Progenitor cell of endocrine pancreas (in vitro differentiated cells): Measurements from ENCODE around the gene MED6. TPM values are rescaled to one million over a fixed set of nuclear protein-coding genes. Genes with fewer than 3 reads are reported as not detected.

ENCODE experiments used
- DNase-seq: peaks from one replicate; pipeline ENCODE4 v3.0.0; 2021; ENCODE audit warnings: low spot score; ENCODE audit not compliant: unreplicated experiment
- H3K27ac Mint-ChIP-seq: 2 replicates; pipeline ENCODE4 v1.8.0; 2021; ENCODE audit warnings: mild to moderate bottlenecking, moderate library complexity, mixed read lengths
- H3K27me3 Mint-ChIP-seq: 2 replicates; pipeline ENCODE4 v1.8.0; 2021; ENCODE audit warnings: mixed read lengths
- H3K36me3 Mint-ChIP-seq: 2 replicates; pipeline ENCODE4 v1.8.0; 2022; ENCODE audit warnings: mixed read lengths; ENCODE audit not compliant: insufficient read depth
- H3K4me1 Mint-ChIP-seq: 2 replicates; pipeline ENCODE4 v1.8.0; 2021; ENCODE audit warnings: low read depth, mixed read lengths
- H3K4me3 Mint-ChIP-seq: 2 replicates; pipeline ENCODE4 v1.8.0; 2021; ENCODE audit warnings: low read depth, mild to moderate bottlenecking, moderate library complexity, mixed read lengths
- H3K9me3 Mint-ChIP-seq: 2 replicates; pipeline ENCODE4 v1.8.0; 2021; ENCODE audit warnings: low read depth, mixed read lengths
- CTCF ChIP-seq: fragments of 200-600 bp; sonication (generic); IDR thresholded peaks from one replicate; pipeline ENCODE4 v1.5.0; 2021; ENCODE audit warnings: antibody characterized with exemption, mild to moderate bottlenecking; ENCODE audit not compliant: unreplicated experiment
- total RNA-seq: library from RNA; stranded (reverse); gene quantifications from 2 replicates; pipeline ENCODE4 v1.2.1, GENCODE V29; 2021

Gene MED6
- total RNA-seq, 1 donor from 2014 or later, result 47.1 TPM

GRCh38 chr14:70618314-70618713 is 17.9 kb upstream of the MED6 start:
- Mint-ChIP-seq H3K36me3 (no peaks in the 10 kb centered on the region), H3K9me3 (no peaks in the 10 kb centered on the region), H3K27ac (no peak overlapping the region), H3K27me3 (peaks cover 6% of the 10 kb centered on the region), H3K4me3 (no peak overlapping the region), H3K4me1 (peaks cover 5% of the 10 kb centered on the region)
- no peak for DNase-seq
- TF ChIP-seq CTCF, result no peak

DNA sequence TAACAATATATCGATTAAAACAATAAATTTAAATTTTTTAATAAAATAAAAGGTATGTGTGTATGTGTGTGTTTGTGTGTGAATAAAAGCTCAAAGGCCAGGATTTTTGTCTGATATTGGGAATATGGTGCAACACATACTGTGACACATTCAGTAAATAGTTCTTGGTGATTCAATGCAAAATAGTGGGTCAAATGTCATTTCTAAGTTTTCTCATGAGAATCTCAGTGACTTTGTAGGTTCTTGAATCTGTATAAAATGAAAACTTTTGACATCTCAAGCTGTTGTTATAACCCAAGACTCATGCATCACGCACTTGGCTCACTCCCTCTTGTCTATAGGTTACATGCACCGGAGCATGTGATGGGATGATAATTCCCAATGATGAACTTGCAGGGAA is 16.2 kb upstream of the MED6 start:
- H3K27me3 Mint-ChIP-seq, result peaks cover 6% of the 10 kb centered on the region
- TF ChIP-seq CTCF, result no peak
- no peaks in the 10 kb centered on the region for H3K36me3 Mint-ChIP-seq
- H3K27ac Mint-ChIP-seq, result no peak overlapping the region
- H3K9me3 Mint-ChIP-seq, result no peaks in the 10 kb centered on the region
- peaks cover 5% of the 10 kb centered on the region for H3K4me1 Mint-ChIP-seq
- DNase-seq, result no peak
- H3K4me3 Mint-ChIP-seq, result no peak overlapping the region

DNA sequence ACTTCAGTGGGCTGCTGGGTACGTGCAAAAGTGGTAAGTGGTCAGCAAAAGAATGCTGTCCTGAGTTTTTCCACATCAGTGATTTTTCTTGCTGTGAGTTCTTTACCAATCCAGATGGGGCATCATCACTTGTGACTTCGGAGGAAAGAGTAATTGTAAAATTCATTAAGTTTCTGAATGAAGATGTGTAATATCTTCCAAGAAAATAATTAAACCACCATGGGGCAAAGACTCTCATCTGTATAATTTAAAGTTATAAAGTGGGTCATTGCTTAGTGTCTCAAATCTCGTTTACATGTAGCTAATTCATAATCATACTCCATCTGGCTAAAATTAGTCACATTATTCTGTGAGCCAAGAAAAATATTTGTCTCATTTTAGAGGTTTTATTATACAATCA is 10.8 kb upstream of the MED6 start:
- no peak for TF ChIP-seq CTCF
- DNase-seq, result no peak
- H3K4me1 Mint-ChIP-seq, result no peaks in the 10 kb centered on the region
- peaks cover 13% of the 10 kb centered on the region for H3K27me3 Mint-ChIP-seq
- no peak overlapping the region for H3K4me3 Mint-ChIP-seq
- H3K27ac Mint-ChIP-seq, result no peak overlapping the region
- no peaks in the 10 kb centered on the region for H3K36me3 Mint-ChIP-seq
- no peaks in the 10 kb centered on the region for H3K9me3 Mint-ChIP-seq

- H3K27me3 Mint-ChIP-seq, result peaks cover 14% of the 10 kb centered on the region
- H3K9me3 Mint-ChIP-seq, result no peaks in the 10 kb centered on the region
- peak overlapping the region; percentile 19 for H3K4me3 Mint-ChIP-seq
- H3K27ac Mint-ChIP-seq, result no peak overlapping the region
- TF ChIP-seq CTCF, result no peak
- no peaks in the 10 kb centered on the region for H3K36me3 Mint-ChIP-seq
- peaks cover 14% of the 10 kb centered on the region for H3K4me1 Mint-ChIP-seq
- DNase-seq, result no peak
Measured at GRCh38 chr14:70602254-70602653, 1.8 kb upstream of the MED6 start.

DNA sequence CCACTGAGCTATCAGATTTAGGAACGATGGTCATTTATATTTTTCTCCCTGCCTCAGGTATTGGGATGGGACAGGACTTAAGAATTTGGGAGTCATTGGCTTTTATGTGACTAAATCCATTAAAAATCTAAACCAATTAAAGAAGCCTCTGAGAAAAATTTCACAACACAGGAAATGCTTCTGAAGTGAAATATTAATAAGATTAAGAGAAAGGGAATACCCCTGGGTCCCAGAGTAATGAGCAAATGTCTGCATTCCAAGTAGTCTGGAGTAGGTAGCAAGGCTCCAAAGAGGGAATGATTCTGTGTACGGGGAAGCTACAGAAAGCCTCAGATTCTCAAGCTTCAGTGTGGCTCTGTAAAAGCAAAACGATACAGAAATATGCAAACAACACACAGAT is 707 bp upstream of the MED6 start:
- Mint-ChIP-seq H3K4me1 (peaks cover 14% of the 10 kb centered on the region), H3K36me3 (no peaks in the 10 kb centered on the region), H3K27me3 (peaks cover 8% of the 10 kb centered on the region), H3K27ac (peak overlapping the region; percentile 88), H3K4me3 (peak overlapping the region; percentile 84), H3K9me3 (no peaks in the 10 kb centered on the region)
- no peak for TF ChIP-seq CTCF
- no peak for DNase-seq
